ENCODE results near the gene FARS2. TPM values are rescaled to one million over a fixed set of nuclear protein-coding genes. Genes with fewer than 3 reads are reported as not detected.
"Not testable (repeated sequence)": the region's sequence is repeated elsewhere in the genome, so short reads cannot be mapped to it uniquely, and the experiment has no call there.

The FARS2 gene
- total RNA-seq, 2 experiments from 2014 or later: 15.7 to 18.5 TPM

DNA sequence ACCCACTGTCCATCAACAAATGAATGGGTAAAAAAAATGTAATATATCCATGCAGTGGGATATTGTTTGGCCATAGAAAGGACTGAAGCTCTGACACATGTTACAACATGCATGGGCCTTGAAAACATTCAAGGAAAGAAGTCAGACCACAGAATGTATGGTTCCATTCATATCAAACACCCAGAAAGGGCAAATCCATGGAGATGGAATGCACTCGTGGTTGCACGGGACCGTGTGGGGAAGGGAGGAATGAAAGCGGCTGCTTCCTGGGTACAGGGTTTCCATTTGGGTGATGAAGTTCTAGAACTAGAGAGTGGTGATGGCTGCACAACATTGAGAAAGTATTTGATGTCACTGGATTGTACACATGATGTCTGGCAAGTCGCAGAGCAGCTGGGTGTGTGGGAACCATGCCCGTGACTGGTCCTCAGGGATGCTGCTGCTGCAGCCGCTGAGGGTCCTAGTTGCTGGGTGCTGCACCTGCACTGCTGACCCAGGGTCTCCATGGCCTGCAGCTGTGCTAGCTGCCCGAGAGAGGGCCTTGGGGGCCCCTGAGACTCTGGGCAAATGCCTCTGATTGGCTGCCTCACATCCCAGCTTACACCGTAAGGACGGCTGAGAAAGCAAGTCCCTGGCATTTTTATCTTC is 525.1 kb downstream of the FARS2 start:
- DNase-seq (no peak), ATAC-seq (no peak)
- Mint-ChIP-seq H3K9me3 (no peaks in the 10 kb centered on the region), H3K4me3 (no peak overlapping the region), H3K27ac (no peak overlapping the region), H3K4me1 (ENCODE audit: low read depth) (peaks cover 17% of the 10 kb centered on the region), H3K36me3 (ENCODE audit: low read depth) (no peaks in the 10 kb centered on the region), H3K27me3 (no peaks in the 10 kb centered on the region)
- TF ChIP-seq, protein P1, sequence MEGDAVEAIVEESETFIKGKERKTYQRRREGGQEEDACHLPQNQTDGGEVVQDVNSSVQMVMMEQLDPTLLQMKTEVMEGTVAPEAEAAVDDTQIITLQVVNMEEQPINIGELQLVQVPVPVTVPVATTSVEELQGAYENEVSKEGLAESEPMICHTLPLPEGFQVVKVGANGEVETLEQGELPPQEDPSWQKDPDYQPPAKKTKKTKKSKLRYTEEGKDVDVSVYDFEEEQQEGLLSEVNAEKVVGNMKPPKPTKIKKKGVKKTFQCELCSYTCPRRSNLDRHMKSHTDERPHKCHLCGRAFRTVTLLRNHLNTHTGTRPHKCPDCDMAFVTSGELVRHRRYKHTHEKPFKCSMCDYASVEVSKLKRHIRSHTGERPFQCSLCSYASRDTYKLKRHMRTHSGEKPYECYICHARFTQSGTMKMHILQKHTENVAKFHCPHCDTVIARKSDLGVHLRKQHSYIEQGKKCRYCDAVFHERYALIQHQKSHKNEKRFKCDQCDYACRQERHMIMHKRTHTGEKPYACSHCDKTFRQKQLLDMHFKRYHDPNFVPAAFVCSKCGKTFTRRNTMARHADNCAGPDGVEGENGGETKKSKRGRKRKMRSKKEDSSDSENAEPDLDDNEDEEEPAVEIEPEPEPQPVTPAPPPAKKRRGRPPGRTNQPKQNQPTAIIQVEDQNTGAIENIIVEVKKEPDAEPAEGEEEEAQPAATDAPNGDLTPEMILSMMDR (IDR thresholded peaks at IDR 0.05): no peak
- intact Hi-C loops (cut with micrococcal nuclease): no loop called here
- CTCF ChIA-PET: no interaction called here
- POLR2A ChIA-PET: no interaction called here

DNA sequence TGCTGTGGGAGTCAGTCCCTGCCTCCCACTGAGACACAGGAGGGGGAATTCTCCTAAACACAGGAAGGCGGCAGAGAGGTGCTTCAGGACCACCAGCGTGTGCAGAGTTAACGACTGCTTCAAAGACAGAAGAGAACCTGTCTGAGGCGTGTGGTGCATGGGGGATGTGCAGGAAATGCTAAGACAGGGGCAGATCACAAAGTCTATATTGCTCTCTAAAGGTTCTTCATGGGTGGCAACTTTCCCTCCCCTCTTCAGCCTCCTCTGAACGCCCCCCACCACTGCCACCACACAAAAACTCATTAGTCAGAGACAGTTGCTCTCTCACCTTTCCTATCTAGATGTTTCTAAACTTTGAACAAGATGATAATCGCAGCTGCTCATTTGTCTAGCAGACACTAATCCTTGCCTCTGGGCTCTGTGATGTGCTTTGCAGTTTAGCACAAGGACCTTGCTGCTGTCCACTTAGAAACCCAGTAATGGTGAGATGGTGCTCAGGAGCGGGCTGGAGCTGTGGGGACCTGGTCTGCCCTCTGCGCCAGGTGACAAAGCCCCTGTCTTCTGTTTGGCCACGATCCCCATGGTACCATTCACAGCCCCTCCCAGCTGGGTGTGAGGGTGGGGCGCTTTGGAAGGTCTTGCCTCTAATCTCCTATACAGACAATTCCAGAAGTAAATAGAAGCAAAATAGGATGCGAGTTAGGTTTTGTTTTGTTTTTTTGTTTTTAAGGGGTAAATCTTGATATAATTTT is 525.8 kb downstream of the FARS2 start:
- intact Hi-C loops (cut with micrococcal nuclease): no loop called here
- POLR2A ChIA-PET: no interaction called here
- peaks cover 17% of the 10 kb centered on the region for H3K4me1 Mint-ChIP-seq (ENCODE audit: low read depth)
- no peak overlapping the region for H3K4me3 Mint-ChIP-seq
- DNase-seq (peak; percentile 30), ATAC-seq (peak; percentile 53)
- no peak overlapping the region for H3K27ac Mint-ChIP-seq
- CTCF ChIA-PET: no interaction called here
- no peaks in the 10 kb centered on the region for H3K27me3 Mint-ChIP-seq
- H3K36me3 Mint-ChIP-seq (ENCODE audit: low read depth): no peaks in the 10 kb centered on the region
- no peaks in the 10 kb centered on the region for H3K9me3 Mint-ChIP-seq
- TF ChIP-seq, protein P1 (IDR thresholded peaks at IDR 0.05): no peak

DNA sequence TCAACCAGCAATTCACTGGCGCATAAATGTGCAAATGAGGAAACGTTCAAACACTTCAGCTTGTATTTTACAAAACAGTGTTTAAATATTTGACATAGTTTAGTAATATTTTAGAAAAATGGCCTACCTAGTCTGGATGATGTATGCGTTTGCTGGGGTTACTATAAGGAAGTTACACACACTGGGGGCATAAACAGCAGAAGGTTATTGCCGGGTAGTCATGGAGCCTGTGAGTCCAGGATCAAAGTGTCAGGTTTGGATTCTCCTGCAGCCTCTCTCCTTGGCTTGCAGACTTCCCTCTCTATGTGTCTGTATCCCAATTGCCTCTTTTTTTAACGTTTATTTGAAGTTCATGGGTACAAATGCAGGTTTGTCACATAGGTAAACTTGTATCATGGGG is 528.1 kb downstream of the FARS2 start:
- H3K27me3 Mint-ChIP-seq; CTCF ChIA-PET; H3K36me3 Mint-ChIP-seq (ENCODE audit: low read depth); ATAC-seq; H3K9me3 Mint-ChIP-seq; H3K27ac Mint-ChIP-seq; POLR2A ChIA-PET; intact Hi-C loops (cut with micrococcal nuclease); H3K4me3 Mint-ChIP-seq; DNase-seq: not testable (repeated sequence)
- peaks cover 17% of the 10 kb centered on the region for H3K4me1 Mint-ChIP-seq (ENCODE audit: low read depth)

DNA sequence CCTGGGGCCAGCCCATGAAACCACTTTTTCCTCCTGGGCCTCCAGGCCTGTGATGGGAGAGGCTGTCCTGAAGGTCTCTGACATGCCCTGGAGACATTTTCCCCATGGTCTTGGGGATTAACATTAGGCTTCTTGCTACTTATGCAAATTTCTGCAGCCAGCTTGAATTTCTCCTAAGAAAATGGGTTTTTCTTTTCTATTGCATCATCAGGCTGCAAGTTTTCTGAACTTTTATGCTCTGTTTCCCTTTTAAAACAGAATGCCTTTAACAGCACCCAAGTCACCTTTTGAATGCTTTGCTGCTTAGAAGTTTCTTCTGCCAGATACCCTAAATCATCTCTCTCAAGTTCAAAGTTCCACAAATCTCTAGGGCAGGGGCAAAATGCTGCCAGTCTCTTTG is 535.2 kb downstream of the FARS2 start:
- intact Hi-C loops (cut with micrococcal nuclease); CTCF ChIA-PET; ATAC-seq; H3K9me3 Mint-ChIP-seq; DNase-seq; H3K36me3 Mint-ChIP-seq (ENCODE audit: low read depth); H3K27ac Mint-ChIP-seq; H3K4me1 Mint-ChIP-seq (ENCODE audit: low read depth); H3K27me3 Mint-ChIP-seq; POLR2A ChIA-PET; H3K4me3 Mint-ChIP-seq: not testable (repeated sequence)

DNA sequence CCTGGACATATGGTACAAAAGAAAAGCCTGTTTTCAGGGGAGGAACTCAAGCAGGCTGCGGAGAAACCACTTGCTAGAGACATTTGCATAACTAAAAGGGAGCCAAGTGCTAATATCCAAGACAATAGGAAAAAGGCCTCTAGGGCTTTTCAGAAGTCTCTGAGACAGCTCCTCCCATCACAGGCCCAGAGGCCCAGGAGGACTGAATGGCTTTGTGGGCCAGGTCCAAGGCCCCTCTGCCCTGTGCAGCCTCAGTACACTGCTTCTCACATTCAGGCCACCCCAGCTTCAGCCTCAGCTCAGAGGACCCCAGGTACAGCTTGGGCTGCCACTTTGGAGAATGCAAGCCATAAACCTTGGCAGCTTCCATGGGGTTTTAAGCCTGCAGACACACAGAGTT is 545.1 kb downstream of the FARS2 start:
- Mint-ChIP-seq H3K4me1 (ENCODE audit: low read depth) (peaks cover 12% of the 10 kb centered on the region), H3K9me3 (peaks cover 12% of the 10 kb centered on the region)
- CTCF ChIA-PET; intact Hi-C loops (cut with micrococcal nuclease); H3K27ac Mint-ChIP-seq; POLR2A ChIA-PET; DNase-seq; H3K4me3 Mint-ChIP-seq; ATAC-seq; H3K27me3 Mint-ChIP-seq; H3K36me3 Mint-ChIP-seq (ENCODE audit: low read depth): not testable (repeated sequence)

DNA sequence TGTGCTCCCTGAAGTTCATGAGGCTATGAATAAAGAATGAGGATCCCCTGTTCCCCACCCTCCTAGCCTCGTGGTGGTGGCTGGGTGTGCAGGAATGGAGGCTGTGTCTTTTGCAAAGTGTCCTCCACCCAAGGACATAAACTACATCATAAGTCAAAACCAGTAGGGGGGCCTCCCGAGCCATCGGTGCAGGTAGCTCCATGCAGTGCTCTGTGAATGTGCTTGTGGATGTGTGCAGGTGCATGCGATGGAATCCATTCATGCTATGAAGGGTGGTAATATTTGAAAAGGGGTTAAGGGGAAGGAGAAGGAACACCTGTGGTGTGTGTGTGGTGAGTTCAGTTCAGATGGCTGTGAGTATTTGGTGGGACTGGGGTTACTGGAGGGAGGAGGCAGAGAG is 548.1 kb downstream of the FARS2 start:
- no peaks in the 10 kb centered on the region for H3K27me3 Mint-ChIP-seq
- no peak overlapping the region for H3K27ac Mint-ChIP-seq
- DNase-seq (peak; percentile 39), ATAC-seq (peak; percentile 43)
- H3K36me3 Mint-ChIP-seq (ENCODE audit: low read depth): peaks cover 4% of the 10 kb centered on the region
- CTCF ChIA-PET: no interaction called here
- TF ChIP-seq, protein P1 (IDR thresholded peaks at IDR 0.05): no peak
- intact Hi-C loops (cut with micrococcal nuclease): no loop called here
- peaks cover 26% of the 10 kb centered on the region for H3K4me1 Mint-ChIP-seq (ENCODE audit: low read depth)
- peaks cover 12% of the 10 kb centered on the region for H3K9me3 Mint-ChIP-seq
- POLR2A ChIA-PET: no interaction called here
- no peak overlapping the region for H3K4me3 Mint-ChIP-seq

Data from activated CD8-positive, alpha-beta T cell treated with anti-CD3 and anti-CD28 coated beads for 36 hours (primary cell).